IPS-20b (cell line): ENCODE results near the gene MOV10.

Experiments used
- H3K27ac ChIP-seq: one replicate; pipeline ENCODE4 v1.5.1; 2013; ENCODE audit warnings: low read length
- H3K27me3 ChIP-seq: 2 replicates; pipeline ENCODE4 v1.6.1; 2013; ENCODE audit warnings: mild to moderate bottlenecking, low read length, inconsistent platforms; ENCODE audit not compliant: insufficient read depth
- H3K36me3 ChIP-seq: 2 replicates; pipeline ENCODE4 v1.6.1; 2013; ENCODE audit warnings: low read depth, mild to moderate bottlenecking, inconsistent platforms, low read length, moderate library complexity; ENCODE audit not compliant: insufficient read depth
- H3K4me1 ChIP-seq: 2 replicates; pipeline ENCODE4 v1.6.1; 2013; ENCODE audit warnings: mild to moderate bottlenecking, control low read depth, inconsistent platforms, low read length, moderate library complexity; ENCODE audit not compliant: insufficient read depth
- H3K4me3 ChIP-seq: 2 replicates; pipeline ENCODE4 v1.5.1; 2013; ENCODE audit warnings: mild to moderate bottlenecking, low read length, inconsistent platforms
- H3K9ac ChIP-seq: 2 replicates; pipeline ENCODE4 v1.6.1; 2013; ENCODE audit warnings: low read depth, mild to moderate bottlenecking, inconsistent platforms, low read length, moderate library complexity
- H3K9me3 ChIP-seq: 2 replicates; pipeline ENCODE4 v1.6.1; 2013; ENCODE audit warnings: mild to moderate bottlenecking, low read depth, low read length, inconsistent platforms; ENCODE audit not compliant: insufficient read depth

Gene MOV10

GRCh38 chr1:112701227-112702066 lies 27.0 kb downstream of the MOV10 start:
- no peaks in the 10 kb centered on the region for H3K9me3 ChIP-seq
- H3K27ac ChIP-seq, result no peak overlapping the region
- H3K27me3 ChIP-seq, result peaks cover 55% of the 10 kb centered on the region
- peaks cover 47% of the 10 kb centered on the region for H3K36me3 ChIP-seq
- no peak overlapping the region for H3K4me3 ChIP-seq
- H3K9ac ChIP-seq, result no peak overlapping the region
- peaks cover 49% of the 10 kb centered on the region for H3K4me1 ChIP-seq

GRCh38 chr1:112702067-112702395 lies 27.6 kb downstream of the MOV10 start:
- no peak overlapping the region for H3K27ac ChIP-seq
- peaks cover 49% of the 10 kb centered on the region for H3K4me1 ChIP-seq
- H3K9ac ChIP-seq, result no peak overlapping the region
- H3K9me3 ChIP-seq, result no peaks in the 10 kb centered on the region
- peaks cover 41% of the 10 kb centered on the region for H3K36me3 ChIP-seq
- peaks cover 55% of the 10 kb centered on the region for H3K27me3 ChIP-seq
- no peak overlapping the region for H3K4me3 ChIP-seq

GRCh38 chr1:112702420-112703261 lies 28.2 kb downstream of the MOV10 start:
- H3K9ac ChIP-seq, result no peak overlapping the region
- peaks cover 58% of the 10 kb centered on the region for H3K27me3 ChIP-seq
- H3K27ac ChIP-seq, result no peak overlapping the region
- H3K4me1 ChIP-seq, result peaks cover 51% of the 10 kb centered on the region
- peaks cover 36% of the 10 kb centered on the region for H3K36me3 ChIP-seq
- no peak overlapping the region for H3K4me3 ChIP-seq
- no peaks in the 10 kb centered on the region for H3K9me3 ChIP-seq

GRCh38 chr1:112703706-112704105 lies 29.2 kb downstream of the MOV10 start:
- Histone ChIP-seq H3K36me3 (peaks cover 26% of the 10 kb centered on the region), H3K9ac (no peak overlapping the region), H3K27ac (no peak overlapping the region), H3K27me3 (peaks cover 68% of the 10 kb centered on the region), H3K4me1 (peaks cover 46% of the 10 kb centered on the region), H3K9me3 (no peaks in the 10 kb centered on the region), H3K4me3 (no peak overlapping the region)

- Histone ChIP-seq H3K9ac (peak overlapping the region; percentile 68), H3K9me3 (no peaks in the 10 kb centered on the region), H3K4me3 (peak overlapping the region; percentile 66), H3K36me3 (peaks cover 21% of the 10 kb centered on the region), H3K27ac (no peak overlapping the region), H3K4me1 (peaks cover 40% of the 10 kb centered on the region), H3K27me3 (peaks cover 65% of the 10 kb centered on the region)
These were observed 30.0 kb downstream of the MOV10 start for GRCh38 chr1:112704391-112704933.

GRCh38 chr1:112704934-112705627 lies 30.6 kb downstream of the MOV10 start:
- H3K4me1 ChIP-seq, result peaks cover 34% of the 10 kb centered on the region
- peaks cover 18% of the 10 kb centered on the region for H3K36me3 ChIP-seq
- peak overlapping the region; percentile 66 for H3K4me3 ChIP-seq
- no peaks in the 10 kb centered on the region for H3K9me3 ChIP-seq
- no peak overlapping the region for H3K27ac ChIP-seq
- H3K27me3 ChIP-seq, result peaks cover 58% of the 10 kb centered on the region
- peak overlapping the region; percentile 68 for H3K9ac ChIP-seq

- Histone ChIP-seq H3K4me1 (peaks cover 25% of the 10 kb centered on the region), H3K9ac (peak within 1 kb of the TSS; percentile 53; the same call in 1 of the 2 replicates), H3K9me3 (no peaks in the 10 kb centered on the region), H3K27me3 (peaks cover 60% of the 10 kb centered on the region), H3K4me3 (peak within 1 kb of the TSS; percentile 66), H3K36me3 (peaks cover 13% of the 10 kb centered on the region), H3K27ac (no peak within 1 kb of the TSS)
These were observed 32.2 kb downstream of the MOV10 start, which contains the start of gene RHOC for GRCh38 chr1:112706505-112707220. Gene RHOC (minus strand): TSS chr1:112707127. CDS start chr1:112703799, 3,328 bp downstream.

GRCh38 chr1:112707221-112708001 lies 33.0 kb downstream of the MOV10 start:
- no peak overlapping the region for H3K27ac ChIP-seq
- H3K27me3 ChIP-seq, result peaks cover 53% of the 10 kb centered on the region
- peak overlapping the region; percentile 66 for H3K4me3 ChIP-seq
- peaks cover 13% of the 10 kb centered on the region for H3K36me3 ChIP-seq
- no peaks in the 10 kb centered on the region for H3K9me3 ChIP-seq
- peak overlapping the region; percentile 51; the same call in 1 of the 2 replicates for H3K9ac ChIP-seq
- peaks cover 23% of the 10 kb centered on the region for H3K4me1 ChIP-seq

- Histone ChIP-seq H3K36me3 (peaks cover 10% of the 10 kb centered on the region), H3K9ac (peak overlapping the region; percentile 51; the same call in 1 of the 2 replicates), H3K27ac (no peak overlapping the region), H3K4me3 (peak overlapping the region; percentile 66), H3K27me3 (peaks cover 47% of the 10 kb centered on the region), H3K4me1 (peaks cover 23% of the 10 kb centered on the region), H3K9me3 (no peaks in the 10 kb centered on the region)
These were observed 33.6 kb downstream of the MOV10 start for GRCh38 chr1:112708002-112708448.

GRCh38 chr1:112708489-112708888 lies 34.0 kb downstream of the MOV10 start:
- Histone ChIP-seq H3K4me3 (no peak overlapping the region), H3K4me1 (peaks cover 26% of the 10 kb centered on the region), H3K27ac (no peak overlapping the region), H3K36me3 (peaks cover 8% of the 10 kb centered on the region), H3K27me3 (peaks cover 48% of the 10 kb centered on the region), H3K9ac (no peak overlapping the region), H3K9me3 (no peaks in the 10 kb centered on the region)
